HG03442 (cell line): ENCODE data around the gene CFAP298.
A peak's percentile ranks its signal among the peaks of the same experiment; 100 is the strongest.
"Not testable (repeated sequence)": the region's sequence is repeated elsewhere in the genome, so short reads cannot be mapped to it uniquely, and the experiment has no call there.

ENCODE experiments used
- ATAC-seq: cut with Tn5 transposase; IDR thresholded peaks from one replicate; pipeline ENCODE4 v1.9.1; 2021; ENCODE audit warnings: mild to moderate bottlenecking, moderate library complexity; ENCODE audit not compliant: unreplicated experiment

The CFAP298 gene

DNA sequence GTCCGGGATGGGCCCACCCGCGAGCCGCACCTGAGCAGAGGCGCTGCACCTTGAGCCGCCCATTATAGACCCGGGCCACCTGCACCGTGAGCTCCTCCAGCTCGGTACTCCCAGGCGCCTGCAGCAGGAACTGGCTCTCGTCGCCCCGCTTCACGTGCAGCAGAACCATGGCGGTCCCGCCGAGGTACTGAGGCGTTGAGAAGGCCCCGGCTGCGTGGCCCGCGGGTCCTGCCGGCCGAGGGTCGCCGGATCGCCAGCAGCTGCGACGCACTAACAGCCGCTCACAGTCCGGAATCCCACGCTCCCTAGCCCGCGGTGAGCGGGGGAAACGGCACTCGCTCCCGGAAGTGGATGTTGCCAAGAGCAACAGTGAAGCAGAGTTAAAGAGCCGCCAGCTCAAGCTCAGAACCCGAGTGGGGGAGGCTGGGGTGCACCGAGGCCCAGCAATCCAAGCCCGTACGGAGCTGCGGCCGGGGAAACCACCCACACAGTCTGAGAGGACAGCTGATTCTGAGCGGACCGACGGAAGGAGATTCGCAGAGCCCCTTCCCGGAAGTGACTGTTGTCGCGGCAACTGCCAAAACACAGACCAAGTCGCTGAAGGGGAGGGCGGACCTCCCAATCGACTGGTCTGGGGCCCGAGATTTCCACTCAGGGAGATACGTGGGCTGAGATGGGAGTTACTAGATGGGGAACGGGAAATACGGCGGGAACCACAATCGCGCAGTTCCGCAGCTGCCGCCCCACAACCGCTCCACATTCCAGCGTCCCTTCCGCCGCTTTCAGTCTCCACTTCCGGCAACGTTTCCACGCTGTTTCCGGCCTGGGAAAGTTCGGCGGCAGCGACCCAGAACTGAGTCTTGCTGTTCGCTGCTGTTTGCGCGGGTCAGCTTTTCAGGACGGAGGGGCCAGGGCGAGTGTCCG lies at the start of gene CFAP298:
TSS of gene CFAP298 (minus strand) at position 303 of the 924 bp plus-strand sequence. CDS start at position 169, 134 bp downstream.
- peak; percentile 90 for ATAC-seq

DNA sequence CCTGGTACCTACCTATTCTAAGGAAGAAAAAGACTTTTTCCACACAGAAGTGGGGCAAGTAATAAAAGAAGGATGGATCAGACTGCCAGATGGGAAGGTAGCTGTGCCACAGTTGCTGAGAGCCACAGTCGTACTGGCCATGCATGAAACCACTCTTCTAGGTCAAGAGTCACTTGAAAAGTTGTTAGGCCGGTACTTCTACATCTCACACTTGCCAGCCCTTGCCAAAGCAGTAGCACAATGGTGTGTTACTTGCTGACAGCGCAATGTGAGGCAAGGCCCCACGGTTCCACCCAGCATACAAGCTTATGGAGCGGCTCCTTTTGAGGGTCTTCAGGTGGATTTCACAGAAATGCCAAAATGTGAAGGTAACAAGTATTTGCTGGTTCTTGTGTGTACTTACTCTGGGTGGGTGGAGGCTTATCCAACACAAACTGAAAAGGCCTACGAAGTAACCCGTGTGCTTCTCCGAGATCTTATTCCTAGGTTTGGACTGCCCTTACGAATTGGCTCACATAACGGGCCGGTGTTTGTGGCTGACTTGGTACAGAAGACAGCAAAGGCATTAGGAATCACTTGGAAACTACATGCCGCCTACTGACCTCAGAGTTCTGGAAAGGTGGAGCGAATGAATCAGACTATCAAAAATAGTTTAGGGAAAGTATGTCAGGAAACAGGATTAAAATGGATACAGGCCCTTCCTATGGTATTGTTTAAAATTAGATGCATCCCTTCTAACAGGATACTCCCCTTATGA lies 49.0 kb upstream of the CFAP298 start:
- not testable (repeated sequence) for ATAC-seq

DNA sequence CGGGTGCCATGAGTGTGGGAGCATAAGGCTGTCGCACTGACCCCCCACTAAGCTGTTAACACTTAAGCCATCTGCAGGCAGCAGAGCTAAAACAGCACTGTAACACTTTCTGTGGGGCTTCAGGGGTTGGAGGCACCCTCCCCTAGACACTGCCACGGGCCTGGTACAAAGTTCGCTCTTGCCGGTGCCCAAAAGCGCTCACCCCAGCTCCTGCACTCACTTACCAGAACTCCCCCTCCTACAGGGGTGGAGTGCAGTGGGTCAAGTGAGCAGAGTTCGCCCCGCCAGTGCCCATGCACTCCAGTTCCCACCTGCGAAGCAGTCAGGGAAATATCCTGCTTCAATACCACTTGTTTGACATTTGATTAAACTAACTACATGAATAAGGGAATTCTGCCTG lies 46.3 kb upstream of the CFAP298 start:
- no peak for ATAC-seq

DNA sequence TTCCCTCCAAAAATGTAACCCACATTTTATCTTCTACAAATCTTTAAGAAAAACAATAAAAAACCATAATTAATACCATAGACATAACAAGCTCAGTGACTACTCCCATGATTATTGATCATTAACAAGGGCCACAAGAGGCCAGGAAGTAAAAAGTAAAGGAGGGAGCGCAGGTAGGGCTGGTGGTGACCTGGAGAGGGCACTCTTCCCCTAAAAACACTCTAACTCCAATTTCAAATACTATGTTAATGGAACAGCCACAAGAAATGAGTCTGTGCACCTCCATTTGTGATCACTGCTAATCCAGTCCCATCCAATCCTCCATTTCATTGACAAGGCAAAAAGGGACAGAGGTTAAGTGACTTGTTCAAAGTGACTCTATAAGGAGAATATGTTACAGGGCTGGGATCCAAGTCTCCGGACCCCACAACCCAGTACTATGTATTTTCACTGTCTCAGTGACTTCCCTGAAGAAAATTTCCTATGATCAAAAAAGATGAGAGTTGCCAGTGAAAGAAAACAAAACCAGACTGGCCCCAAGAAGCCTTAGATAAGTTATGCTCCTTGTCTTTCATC lies 41.2 kb upstream of the CFAP298 start:
- no peak for ATAC-seq

DNA sequence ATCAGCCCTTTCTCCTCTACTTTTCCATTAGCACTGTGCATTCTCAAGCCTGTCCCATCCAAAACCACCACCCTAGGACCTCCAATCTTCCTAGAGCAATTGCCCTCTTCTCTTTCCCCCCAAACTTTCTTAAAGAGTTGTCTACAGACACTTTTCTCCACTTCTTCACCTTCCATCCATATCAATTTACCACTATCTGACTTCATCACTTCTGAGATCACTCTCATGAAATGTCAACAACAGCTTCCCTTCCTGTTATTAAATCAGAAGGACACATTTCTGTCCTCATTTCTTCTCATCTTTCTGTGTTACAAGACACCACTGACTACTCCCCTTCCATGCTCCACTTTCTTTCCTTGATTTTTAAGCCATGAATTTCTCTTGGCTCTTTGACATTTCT lies 36.0 kb upstream of the CFAP298 start:
- no peak for ATAC-seq

DNA sequence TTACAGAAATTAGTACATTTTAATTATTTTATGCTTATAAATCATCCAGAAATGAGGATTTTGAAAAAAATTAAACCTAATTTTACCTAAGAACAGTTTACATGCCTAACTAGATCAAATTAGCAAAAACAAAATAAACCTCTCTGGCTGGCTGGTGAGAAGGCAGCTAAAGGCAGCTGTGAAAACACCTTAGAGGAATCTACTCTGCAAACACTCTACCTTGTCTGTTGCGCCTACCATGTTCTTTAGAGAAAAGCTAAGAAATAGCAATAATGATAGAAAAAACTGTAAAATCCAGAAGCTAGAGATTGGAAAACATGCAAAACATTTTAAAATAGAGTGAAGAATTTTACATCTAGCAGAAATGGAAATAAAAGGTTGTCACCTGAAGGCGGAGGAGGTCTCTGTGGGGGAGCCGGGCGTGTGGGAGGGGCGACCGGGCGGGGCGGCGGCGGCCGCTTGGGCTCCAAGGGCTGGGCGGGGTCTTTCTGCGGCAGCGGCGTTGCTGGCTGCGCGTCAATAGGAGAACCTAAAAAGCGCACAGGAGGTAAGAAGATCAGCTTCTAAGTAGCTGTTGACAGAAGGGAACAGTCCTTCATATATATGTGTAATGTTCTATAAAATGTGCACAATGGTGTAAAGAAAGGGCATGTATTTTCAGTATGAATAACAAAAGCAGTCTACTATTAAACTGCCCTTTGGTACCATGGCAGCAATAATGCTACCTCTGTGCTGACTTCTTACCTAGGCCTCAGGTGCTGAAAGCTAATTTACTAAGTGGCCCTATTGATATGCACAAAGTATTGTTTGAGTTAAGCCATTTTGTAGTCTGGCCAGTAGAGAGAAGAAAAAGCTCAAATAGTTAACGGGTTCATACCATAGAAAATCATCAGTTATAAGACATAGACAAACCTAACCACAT lies 33.3 kb upstream of the CFAP298 start:
- ATAC-seq, result no peak

DNA sequence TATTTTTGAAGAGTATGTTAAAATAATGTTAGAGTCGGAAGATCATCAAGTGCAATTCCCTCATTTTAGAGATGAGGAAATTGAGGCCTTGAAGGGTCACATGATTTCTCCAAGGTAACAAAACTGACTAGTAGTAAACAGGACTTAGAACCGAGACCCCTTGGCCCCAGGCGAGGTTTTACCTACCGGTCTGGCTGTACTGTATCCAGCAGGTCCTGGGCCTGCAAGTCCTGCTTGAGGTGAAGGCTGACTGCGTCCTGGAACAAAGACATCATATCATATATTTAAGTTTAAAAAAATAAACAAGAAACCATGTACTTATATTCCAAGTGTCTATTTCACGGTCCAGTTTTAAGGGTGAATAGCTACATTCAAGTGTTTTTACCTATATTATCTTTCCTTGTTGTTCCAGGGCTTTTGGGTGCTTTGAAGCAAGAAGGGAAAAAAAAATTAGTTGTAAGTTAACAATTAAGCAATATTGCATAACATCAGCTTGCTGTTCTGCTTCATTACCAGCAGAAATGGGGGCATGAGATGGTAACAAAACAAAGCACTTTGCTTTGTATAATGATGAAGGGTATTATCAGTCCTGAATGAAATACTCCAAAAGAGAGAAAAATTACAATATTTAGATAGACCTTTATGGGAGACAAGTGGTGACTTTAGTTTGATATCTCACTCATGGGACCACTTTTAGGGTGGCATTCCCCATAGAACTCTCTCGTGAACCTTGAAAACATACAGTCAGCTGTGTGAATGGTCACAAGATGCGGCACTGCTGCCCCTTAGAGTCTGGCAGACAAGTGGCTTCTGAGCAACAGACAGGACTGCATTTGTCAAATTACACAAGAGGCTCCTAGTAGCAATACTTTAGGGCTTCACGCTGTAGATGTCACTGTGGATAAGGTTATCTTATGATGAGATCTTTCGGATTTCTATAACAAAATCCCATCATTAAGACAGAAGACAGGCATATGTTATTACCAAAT lies 29.8 kb upstream of the CFAP298 start:
- ATAC-seq, result no peak

GRCh38 chr21:32626621-32627196 lies 14.5 kb upstream of the CFAP298 start:
- ATAC-seq, result no peak

GRCh38 chr21:32618218-32618617 lies 6.0 kb upstream of the CFAP298 start:
- ATAC-seq, result not testable (repeated sequence)

GRCh38 chr21:32613436-32614043 lies 1.4 kb upstream of the CFAP298 start:
- no peak for ATAC-seq

DNA sequence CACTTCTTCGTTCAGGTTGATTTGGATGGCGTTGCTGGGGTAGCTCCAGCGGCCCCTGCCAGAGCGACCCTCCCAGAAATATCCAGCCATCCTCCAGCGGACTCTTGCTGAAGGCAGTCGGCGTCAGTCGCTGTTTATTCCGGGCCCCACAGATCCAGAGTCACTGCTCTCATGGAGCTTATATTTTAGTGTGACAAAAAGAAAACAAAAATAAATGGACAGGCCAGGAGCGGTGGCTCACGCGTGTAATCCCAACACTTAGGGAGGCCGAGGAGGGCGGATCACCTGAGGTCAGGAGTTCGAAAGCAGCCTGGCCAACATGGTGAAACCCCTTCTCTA lies 791 bp upstream of the CFAP298 start:
- no peak for ATAC-seq

GRCh38 chr21:32611471-32611997 lies 643 bp downstream of the CFAP298 start:
- ATAC-seq, result no peak

- not testable (repeated sequence) for ATAC-seq
These were observed 1.2 kb downstream of the CFAP298 start for GRCh38 chr21:32610940-32611339.

- no peak for ATAC-seq
These were observed 3.3 kb downstream of the CFAP298 start for GRCh38 chr21:32608851-32609250.

DNA sequence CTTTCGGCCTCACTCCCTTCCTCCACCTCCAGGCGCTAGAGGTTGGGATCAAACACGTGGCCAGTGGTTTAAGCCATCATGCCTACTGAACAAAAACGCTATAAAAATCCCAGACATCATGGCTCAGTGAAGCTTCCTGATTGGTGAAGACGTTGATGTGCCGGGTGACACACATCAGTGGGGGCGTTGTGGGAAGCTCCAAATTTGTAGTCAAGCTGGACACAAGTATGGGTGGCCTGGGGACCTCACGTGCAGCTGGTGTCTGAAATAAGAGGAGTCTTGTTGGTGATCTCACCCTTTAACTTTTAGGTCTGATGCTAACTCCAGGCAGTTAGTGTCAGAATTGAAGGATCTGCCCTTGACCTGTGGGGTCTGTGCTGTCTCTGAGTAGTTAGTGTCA lies 6.7 kb downstream of the CFAP298 start:
- no peak for ATAC-seq

DNA sequence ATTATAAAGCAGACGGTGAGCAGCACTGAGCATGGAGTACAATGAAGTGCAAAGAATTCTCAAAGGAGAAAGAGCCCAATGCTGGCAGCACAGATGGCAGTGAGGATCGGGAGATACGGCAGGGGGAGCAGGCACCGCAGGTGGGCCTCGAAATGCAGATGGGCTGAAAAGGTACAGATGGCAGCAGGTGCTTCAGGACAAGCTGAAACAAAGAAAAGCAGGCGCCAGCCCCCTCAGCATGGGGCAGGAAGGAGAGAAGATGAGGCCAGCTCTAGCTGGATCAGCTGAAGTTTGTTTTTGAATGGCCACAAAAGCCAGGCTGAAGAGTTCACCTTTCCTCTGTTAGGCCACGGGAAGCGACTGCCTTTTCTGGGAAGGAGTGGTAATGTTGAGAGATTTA lies 7.7 kb downstream of the CFAP298 start:
- no peak for ATAC-seq

- ATAC-seq, result no peak
These were observed 9.0 kb downstream of the CFAP298 start for GRCh38 chr21:32603131-32603530.

- ATAC-seq, result no peak
These were observed 10.1 kb downstream of the CFAP298 start for GRCh38 chr21:32602099-32602498.
